RWPE1 (cell line): ENCODE data around the gene BUB1.

Source experiments
- CTCF ChIA-PET: fragments of 350-600 bp; sonication (Branson Sonifier 250); formaldehyde crosslinking; extraction: SDS; loops from one replicate; lab custom pipeline; 2021; lab: Yijun Ruan, JAX
- POLR2A ChIA-PET: fragments of 400-600 bp; formaldehyde crosslinking; extraction: SDS; loops from one replicate; lab custom pipeline; 2020; ENCODE audit warnings: antibody characterized with exemption; ENCODE audit not compliant: low non-redundant PET; lab: Yijun Ruan, JAX
- DNase-seq: peaks from one replicate; pipeline ENCODE4 v3.0.0; 2012; ENCODE audit warnings: low spot score
- H3K27ac ChIP-seq: fragments of 450-650 bp; 2 replicates; pipeline ENCODE4 v1.5.1; 2017
- CTCF ChIP-seq: fragments of 450-650 bp; conservative IDR thresholded peaks from 2 replicates; pipeline ENCODE4 v1.5.1; 2017; ENCODE audit warnings: low read depth, mild to moderate bottlenecking

The BUB1 gene

GRCh38 chr2:110673201-110673600 lies 4.7 kb downstream of the BUB1 start:
- no peak for TF ChIP-seq CTCF
- no peak overlapping the region for H3K27ac ChIP-seq
- no peak for DNase-seq
- ChIA-PET CTCF (interaction anchor here (0.5 to 0.6 kb wide), 2 partner anchors 21 to 1328 kb away, joined by 3 to 4 read pairs; no protein-coding TSS in a partner anchor), POLR2A (no interaction called here)

GRCh38 chr2:110670826-110671225 lies 7.0 kb downstream of the BUB1 start:
- H3K27ac ChIP-seq = no peak overlapping the region
- no peak for TF ChIP-seq CTCF
- DNase-seq = no peak
- POLR2A ChIA-PET = no interaction called here
- CTCF ChIA-PET = interaction anchor here (0.6 kb wide), 1 partner anchor 13 kb away, joined by 7 read pairs; no protein-coding TSS in a partner anchor

- DNase-seq = no peak
- ChIA-PET CTCF (no interaction called here), POLR2A (no interaction called here)
- TF ChIP-seq CTCF = no peak
- H3K27ac ChIP-seq = no peak overlapping the region
Measured at GRCh38 chr2:110669079-110669478, 8.8 kb downstream of the BUB1 start.

- TF ChIP-seq CTCF = no peak
- no peak overlapping the region for H3K27ac ChIP-seq
- no peak for DNase-seq
- CTCF ChIA-PET = no interaction called here
- POLR2A ChIA-PET = no interaction called here
Measured at GRCh38 chr2:110667071-110667470, 10.8 kb downstream of the BUB1 start.

- TF ChIP-seq CTCF = no peak
- CTCF ChIA-PET = interaction anchor here (0.6 kb wide), 1 partner anchor 12 kb away, joined by 3 read pairs; no protein-coding TSS in a partner anchor
- no peak for DNase-seq
- POLR2A ChIA-PET = no interaction called here
- H3K27ac ChIP-seq = no peak overlapping the region
Measured at GRCh38 chr2:110664135-110664534, 13.7 kb downstream of the BUB1 start.

GRCh38 chr2:110662560-110662959 lies 15.3 kb downstream of the BUB1 start:
- no peak for DNase-seq
- CTCF ChIA-PET = no interaction called here
- H3K27ac ChIP-seq = no peak overlapping the region
- POLR2A ChIA-PET = no interaction called here
- TF ChIP-seq CTCF = no peak
